D341Med (cell line): Measurements from ENCODE around the gene BPIFA1.

Experiments
- DNase-seq: peaks from one replicate; pipeline ENCODE4 v3.0.0; 2012; ENCODE audit warnings: low spot score

The BPIFA1 gene

DNA sequence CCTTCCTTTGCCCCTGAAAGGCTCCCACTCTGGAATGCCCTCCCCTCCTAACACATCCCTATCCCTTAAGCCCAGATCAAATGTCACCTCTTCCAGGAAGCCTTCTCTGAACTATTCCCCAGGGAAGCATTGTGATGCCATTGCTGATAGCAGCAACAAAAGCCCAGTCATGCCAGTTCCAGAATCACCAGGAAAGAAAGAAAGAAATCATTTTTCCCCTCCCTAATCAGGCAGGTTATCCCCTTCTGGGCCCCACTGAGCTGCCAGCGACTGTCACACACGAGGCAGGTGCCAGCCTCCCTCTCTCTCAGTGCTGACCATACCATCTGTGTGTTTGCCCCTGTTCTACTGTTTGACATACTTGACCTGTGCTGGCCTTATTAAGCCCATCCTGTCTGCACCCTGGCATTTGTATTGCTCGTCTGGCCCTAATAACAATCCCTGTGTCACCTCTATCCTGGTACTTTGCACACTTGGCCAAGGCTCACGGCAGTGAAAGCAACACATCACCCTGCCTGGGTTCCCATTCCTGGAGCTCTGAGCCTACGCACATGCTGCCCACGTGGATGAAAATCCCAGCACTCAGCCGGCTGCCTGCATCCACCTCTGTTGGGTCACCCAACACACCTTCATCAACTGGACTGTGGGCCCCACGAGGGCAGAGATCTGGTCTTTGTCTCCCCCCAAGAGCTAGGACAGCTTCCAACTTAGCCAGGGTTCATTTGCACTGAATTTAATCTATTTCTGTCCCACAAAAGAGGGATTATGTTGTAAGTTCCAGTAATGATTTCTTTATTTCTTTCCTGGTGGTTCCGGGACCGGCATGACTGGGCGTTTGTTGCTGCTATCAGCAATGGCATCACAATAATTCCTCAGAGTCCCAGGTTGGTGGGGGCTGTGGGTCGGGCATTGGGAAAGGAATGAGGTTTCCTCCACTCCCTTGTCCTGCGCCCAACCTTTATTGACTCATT lies 42.0 kb downstream of the BPIFA1 start:
- DNase-seq = no peak

DNA sequence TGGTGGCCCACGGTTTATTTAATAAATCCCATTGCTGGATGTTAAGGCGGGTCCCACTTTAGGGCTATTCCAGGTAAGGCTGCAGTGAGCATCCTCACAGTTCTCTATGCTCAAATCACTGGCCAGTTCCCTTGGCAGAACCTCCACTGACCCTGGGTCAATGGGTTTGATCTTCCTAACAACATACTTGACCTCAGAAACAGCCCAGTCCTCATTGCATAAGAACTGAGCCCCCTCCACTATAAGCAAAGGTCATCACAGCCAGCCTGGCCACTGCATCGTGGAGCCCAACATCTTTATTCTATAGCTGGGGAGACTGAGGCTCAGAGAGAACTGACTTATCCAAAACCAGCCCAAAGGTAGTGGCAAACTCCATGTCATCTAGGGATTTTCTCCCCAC lies 42.9 kb downstream of the BPIFA1 start:
- no peak for DNase-seq

GRCh38 chr20:33279261-33279910 lies 43.6 kb downstream of the BPIFA1 start:
- no peak for DNase-seq

DNA sequence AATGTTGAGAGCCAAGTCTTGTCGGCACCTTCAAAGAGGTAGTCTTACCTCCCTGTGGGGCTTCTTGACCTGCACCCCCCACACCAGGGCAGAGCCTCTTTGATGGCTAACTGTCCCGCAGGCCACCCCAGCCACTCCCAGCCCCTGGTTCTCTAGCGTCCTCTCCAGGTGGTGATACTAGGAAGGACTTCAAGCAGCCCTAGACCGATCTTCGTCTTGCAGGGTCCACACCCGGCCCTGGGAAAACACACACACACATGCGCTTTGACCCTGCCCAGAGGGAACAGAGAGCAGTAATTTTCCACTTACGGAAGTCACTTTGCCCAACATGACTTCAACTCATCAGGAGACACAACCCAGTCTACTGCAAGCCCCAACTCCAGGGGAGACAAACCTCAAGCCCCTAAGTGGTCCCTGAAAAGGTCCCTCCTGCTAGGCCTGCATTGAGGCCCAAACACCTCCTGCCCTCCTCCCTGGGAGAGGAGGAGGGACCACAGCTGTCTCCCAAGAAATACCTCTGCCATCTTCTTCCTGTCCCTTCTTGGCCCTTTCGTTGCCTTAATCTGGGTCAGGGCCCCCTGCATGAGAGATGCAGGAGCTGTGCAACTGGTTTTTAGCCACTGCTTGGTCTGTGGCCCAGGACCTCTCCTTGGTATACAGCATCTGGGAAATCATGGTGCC lies 44.3 kb downstream of the BPIFA1 start:
- DNase-seq = no peak

- DNase-seq = no peak
Measured at GRCh38 chr20:33280775-33281174, 45.0 kb downstream of the BPIFA1 start.

DNA sequence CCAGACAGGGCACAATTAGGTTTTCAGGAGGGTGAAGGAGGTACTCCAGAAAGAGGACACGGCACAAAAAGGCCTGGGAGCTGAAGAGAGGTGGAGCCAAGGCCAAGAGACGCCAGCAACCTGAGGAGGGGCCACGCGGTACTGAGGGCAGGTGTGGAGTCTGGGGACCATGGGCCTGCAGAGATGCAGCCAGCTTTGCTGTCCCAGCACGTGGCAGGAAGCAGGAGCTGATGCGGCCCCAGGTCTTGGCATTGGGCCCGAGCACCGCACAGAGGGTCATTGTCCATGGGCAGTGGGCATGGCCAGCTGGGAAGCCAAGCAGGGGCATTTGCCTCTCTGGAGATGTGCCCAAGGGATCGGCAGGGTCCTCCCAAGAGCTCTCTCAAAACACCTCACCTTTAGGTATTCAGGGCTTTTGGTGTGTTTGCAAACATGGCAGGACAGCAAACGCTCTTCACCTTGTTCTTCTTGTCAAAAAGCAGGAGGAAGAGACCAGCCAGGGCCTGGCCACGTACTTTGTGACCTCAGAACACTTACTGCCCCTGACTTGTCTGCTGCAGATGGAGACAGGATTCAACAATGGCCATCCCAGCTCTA lies 45.9 kb downstream of the BPIFA1 start:
- no peak for DNase-seq

DNA sequence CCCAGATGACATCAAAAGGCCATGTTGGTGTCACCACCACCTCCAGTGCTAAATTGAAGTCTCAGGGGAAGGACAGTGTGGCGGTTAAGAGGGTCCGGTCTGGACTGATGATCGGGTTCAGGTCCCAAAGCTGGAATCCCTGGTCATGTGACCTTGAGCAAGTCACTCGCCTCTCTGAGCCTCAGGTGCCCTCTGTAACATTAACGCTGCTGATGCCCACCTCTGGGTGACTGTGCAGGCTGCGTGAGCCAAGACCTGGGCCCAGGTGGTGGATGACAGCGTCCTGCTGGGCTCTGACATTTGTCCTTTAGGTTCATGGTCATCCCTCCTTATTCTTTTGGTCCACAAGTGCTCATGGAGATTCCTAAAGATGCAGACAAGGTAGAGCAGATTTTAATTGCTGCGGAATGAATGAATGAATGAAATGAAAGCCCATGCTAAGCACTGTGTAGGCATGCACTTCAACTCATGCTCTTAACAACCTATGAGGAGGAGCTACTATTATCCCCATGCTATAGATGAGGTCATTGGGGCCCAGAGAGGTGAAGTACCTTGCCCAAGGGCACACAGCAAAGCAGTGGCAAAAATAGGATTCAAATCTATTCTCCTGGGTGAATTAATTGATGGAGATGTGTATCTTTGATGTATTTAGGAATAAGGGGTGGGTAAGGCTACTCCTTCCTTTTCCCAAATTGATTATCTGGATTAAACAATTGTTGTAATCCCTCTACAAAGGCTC lies 46.6 kb downstream of the BPIFA1 start:
- DNase-seq = no peak

DNA sequence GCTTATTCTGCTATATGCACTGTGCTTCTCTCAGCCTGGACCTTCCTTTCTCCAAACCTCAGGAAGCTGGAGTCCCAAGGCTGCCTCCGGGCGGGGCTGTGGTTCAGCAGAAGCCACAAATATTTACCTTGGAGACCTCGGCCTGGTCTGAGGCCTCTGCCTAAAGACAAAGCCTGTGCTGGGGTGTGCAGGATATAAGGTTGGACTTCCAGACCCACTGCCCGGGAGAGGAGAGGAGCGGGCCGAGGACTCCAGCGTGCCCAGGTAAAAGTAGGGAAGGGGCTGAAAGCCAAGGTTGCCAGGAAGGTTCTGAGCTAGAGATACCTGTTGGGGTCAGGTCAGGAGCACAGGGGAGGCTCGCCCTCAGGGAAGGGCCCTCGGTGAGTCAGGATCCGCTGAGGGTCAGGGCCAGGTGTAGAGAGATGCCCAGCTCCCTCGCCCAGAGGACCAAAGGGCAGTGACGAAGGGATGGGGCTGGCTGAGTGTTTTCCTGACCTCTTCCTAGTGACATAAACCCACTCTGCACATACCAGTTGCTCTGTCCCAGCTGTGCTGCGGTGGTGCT lies 47.3 kb downstream of the BPIFA1 start, which contains the start of gene BPIFB1:
BPIFB1 (plus strand) TSS at position 224 of the 565 bp plus-strand sequence. CDS start 2,860 bp downstream, outside the sequence.
- DNase-seq = no peak

DNA sequence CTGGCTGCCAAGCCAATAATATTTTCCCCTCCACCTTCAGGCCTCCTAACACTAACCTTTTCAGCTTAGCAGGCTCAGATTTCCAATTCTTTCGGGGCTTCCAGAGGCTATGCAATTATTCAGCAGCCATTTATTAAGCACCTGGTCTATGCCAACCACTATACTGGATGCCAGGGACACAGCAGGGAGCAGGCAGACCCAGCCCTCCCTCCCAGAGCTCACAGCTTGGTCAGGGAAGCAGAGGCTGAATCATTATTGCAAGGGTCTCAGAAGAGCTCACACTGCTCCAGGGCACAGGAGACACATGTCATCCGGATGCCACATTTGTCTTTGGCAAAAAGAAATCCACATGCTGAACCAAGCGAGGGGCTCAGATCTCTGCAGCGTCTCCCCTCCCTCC lies 48.5 kb downstream of the BPIFA1 start:
- no peak for DNase-seq

DNA sequence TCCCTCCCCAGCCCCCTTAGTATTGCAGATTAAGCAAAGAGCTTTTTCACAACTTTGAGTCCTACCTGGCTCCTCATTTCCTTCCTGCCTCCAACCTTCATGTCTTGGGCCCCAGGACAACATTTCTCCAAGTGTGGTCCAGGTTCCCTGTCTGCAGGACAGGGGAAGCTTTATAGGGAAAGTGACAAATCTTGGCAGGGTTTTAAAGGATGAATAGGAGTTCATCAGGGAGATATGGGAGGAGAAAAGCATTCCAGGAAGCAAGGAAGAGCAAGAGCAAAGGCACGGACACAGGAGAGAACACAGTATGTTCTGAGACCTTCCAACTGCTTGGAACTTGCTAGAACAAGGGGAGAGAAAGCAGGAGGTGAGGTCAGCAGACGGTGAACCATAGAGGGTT lies 49.1 kb downstream of the BPIFA1 start:
- DNase-seq = no peak

DNA sequence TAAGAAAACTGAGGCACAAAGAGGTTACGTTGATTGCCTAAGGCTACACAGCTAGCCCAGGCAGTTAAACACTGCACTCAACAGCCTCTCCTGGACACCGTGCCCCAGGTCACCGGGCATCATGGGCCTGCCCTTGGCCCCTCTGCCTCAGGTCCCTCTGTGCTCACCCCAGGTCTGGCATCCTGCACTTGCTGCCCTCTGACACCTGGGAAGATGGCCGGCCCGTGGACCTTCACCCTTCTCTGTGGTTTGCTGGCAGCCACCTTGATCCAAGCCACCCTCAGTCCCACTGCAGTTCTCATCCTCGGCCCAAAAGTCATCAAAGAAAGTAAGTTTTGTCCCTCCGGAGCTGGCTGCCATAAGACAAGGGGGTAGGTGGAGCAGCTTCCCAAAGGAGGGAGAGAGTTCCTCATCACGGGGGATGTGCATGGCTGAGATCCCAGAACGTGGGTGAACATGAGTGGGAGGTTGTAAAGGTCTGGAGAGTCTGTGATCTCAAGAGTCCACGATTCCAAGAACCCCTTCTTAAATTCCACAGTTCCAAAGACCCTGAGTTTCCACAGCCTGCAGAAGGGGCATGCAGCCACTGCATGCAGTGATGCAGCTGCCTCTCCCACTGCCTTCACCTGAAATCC lies 50.2 kb downstream of the BPIFA1 start:
- no peak for DNase-seq

DNA sequence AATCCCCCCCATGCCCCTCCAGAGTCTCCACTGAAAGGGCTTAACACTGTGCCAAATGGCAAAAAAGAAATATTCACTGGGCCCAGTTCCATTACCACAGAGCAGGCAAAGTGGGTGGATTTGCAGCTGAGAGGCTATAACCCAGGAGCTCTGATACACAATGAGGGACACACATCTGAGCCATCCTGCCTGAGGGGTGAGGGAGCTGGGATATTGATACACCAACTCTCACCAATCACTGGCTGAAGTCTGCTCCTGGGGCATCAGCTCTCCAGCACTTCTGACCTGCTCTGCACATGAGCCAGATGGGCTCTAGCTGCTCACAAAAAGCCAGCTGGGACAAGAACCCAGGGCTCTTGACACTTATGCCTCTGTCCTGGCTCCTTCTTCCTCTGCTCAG lies 52.1 kb downstream of the BPIFA1 start:
- no peak for DNase-seq

- DNase-seq = no peak
Measured at GRCh38 chr20:33290852-33291251, 55.1 kb downstream of the BPIFA1 start.

DNA sequence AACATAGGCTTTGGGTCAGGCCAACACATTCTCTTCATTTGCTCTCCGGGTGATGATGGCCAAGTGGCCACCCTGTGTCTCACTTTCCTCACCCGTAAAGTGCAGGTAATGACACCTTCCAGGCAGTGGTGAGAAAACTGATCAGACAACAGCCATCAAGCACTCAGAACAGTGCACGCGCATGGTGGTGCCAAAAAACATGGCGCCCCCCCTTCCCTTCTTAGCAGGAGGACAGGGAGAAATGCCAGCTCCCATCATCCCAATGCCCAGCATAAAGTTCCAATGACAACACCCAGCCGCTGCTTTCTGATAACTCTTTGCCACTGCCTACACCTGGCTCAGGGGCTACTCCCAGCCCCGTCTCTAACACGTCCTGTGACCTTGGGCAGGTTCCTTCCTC lies 55.6 kb downstream of the BPIFA1 start:
- DNase-seq = no peak

GRCh38 chr20:33291830-33292355 lies 56.1 kb downstream of the BPIFA1 start:
- peak; percentile 80 for DNase-seq
